CD1c-positive myeloid dendritic cell (primary cell): ENCODE data around the gene AMBP.

Source experiments
- DNase-seq: peaks from one replicate; pipeline ENCODE4 v3.0.0-alpha.2; 2016; ENCODE audit errors: extremely low spot score

The AMBP gene

DNA sequence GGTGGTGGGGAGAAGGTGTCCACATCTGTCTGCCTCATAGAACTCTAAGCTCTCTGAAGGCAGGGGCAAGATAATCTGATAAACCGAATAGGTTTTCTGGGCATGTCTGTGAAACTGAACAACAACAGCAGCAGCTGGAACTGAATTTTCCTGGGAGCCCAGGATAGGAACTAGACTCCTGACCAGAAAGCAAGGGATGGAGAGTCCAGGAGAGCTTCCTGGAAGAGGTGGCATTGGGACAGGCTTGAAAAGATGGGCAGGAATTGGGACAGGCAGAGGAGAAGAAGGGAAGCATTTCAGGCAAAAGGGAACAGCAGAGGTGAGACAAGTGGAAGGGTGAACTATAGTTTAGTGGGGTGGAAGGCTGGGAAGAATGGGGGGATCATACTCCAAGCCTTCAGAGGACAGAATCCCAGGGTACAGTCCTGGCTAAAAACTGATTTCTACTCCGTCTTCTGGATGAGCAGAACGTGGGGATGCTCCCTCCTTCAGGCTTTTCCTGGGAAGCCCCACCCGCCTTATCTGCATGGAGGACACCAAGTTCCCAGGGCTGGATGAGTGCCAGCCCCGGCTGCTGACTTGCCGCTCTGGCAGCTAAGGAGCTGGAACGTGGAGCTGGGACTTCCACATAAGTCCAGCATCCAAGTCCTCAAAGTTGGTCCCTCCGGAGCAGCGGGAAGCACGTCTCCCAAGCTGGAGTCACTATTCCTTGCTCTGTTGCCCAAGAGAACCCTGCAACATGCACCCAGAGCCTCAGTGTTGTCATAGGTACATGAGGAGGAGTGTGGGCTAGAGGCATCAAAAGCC lies 34.9 kb upstream of the AMBP start:
- no peak for DNase-seq

DNA sequence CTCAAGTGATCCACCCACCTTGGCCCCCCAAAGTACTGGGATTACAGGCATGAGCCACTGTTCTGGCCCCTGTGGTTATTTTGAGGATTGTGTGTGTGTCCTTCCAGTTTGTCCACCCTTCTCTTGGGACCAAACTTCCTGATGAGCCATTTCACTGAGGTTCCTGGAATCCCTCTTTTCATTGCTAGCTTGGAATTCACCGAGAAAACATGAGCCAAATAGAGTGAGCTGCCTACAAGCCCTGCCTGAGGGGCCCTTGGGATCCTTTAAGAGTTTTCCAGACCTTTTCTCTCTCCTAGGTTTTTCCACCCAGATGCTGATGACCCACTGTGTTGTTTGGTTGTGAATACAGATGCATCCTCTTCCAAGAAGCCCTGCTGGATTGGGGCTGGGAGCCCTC lies 34.2 kb upstream of the AMBP start:
- DNase-seq = no peak

DNA sequence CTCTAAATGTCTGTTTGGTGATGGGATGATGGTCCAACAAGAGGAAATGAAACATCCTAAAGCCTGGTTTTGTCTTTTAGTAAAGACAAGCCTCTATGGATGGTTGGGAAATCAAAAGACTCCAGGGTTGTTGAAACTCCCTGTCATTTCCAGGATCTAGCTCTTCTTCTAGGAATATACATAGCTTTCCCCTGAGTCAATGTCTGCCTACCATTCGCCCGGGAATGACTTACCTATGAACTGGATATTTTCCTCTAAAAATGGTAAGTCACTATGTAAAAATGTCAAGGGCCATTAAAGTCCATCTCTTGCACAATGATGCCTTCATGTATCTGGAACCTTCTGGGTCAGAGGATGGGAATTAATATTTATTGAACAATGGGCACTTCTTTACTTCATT lies 32.1 kb upstream of the AMBP start:
- no peak for DNase-seq

DNA sequence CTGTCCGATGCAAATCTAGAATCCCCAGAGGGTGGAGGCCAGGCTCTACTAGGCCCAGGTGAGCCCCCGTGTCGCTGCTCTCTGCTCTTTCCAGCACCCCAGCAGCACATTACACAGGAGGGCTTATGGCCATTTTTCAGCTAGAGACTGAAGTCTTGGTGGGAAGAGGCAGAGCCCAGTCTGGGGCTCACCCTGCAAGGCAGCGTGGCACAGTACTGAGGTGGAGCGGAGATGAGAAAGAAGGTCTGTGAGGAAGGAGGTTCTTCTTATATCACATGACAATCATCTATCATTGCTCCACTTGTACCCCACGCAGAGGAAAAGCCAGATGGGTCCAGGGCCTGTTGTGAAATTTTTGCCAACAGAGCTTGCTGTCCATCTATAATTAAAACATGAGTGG lies 31.0 kb upstream of the AMBP start:
- DNase-seq = no peak

DNA sequence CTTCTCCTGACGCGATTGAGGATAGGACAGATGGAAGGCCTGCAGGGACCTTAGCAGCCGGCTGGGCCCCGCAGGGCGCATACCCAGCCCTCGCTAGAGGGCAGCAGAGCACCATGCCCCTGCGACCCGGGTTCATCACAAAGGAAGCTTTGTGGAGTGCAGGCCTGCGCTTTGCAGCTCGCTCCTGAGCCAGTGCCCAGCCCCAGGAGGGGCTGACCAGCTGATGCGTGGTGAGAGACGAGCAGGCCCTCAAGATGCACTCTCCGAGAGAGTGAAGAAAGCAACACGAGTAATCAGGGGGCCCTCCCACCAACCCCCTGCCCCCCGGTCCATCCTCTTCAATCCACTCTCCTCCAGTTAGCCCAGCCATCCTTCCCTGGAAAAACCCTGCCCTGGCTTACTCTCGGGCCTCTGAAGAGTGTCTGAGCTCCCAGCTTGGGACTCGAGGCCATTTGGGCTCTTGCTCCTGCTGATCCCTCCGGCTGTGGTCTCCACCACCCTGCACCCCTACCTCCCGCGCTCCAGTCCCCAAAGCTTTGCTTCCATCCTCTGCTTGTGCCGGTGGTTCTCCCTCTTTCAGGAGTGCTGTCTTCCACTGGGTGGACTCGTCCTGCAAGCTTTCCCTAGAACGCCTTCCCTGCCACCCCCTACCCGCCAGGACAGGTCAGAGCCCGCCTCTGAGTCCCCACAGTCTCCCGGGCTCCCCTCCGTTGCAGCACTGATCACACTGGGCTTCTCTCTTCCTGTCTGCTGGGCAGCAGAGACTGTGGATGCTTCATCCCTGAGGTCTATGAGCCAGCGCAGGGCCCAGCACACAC lies 30.1 kb upstream of the AMBP start:
- peak; percentile 56 for DNase-seq

DNA sequence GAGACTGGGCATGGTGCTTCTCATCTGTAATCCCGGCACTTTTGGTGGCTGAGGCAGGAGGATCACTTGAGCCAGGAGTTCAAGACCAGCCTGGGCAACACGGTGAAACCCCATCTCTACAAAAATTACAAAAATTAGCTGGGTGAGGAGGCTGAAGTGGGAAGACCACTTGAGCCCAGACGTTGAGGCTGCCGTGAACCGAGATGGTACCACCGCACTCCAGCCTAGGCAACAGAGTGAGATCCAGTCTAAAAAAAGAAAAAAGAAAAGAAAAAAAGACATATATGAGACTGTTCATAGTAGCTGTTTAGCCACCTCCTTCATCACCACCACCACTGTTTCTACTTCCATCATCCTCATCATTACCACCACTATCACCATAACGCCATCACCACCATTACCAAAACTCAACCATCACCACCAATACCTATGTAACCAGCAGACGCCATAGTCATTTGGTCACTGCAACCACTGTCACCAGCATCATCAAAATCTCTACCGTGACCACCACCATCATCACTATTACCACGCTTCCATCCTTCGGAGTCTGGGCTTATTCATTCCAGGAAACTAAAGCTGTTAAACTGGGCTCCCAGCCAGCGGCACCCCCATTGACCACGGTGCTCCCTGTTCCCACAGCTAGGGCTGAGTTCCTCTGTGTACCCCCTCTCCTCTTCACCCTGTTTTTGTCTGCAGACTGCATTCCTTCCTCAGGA lies 29.3 kb upstream of the AMBP start:
- no peak for DNase-seq

DNA sequence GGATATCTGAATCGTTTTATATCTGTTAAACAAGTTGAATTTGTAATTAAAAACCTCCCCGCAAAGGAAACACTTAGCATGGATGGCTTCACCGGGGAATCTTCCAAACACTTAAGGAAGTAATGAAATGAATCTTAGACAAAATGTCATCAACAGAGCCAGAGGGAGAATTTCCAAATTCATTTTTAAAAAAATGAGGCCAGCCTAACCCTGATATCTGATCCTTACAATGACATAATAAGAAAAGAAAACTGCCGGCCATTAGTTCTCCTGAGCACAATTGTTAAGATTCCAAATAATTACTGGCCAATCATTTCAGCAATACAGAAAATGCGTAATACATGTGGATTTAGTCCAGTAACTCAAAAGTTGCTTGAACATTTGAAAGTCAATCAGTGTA lies 27.1 kb upstream of the AMBP start:
- no peak for DNase-seq

DNA sequence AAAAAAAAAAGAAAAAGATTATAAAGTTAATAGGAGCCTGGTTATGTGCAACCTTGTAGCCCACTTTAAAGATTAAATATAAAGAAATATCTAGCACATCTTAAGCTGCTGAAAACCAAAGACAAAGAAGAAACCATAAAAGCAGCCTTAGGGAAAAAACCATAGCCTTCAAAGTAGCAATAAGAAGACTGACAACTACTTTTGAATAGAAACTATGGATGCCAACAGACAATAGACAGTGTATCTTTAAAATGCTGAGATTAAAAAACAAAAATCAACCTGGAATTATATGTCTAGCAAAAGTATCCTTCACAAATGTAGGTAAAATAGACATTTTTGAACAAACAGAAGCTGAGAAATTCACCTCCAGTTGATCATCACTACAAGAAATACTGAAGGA lies 24.4 kb upstream of the AMBP start:
- DNase-seq = no peak

DNA sequence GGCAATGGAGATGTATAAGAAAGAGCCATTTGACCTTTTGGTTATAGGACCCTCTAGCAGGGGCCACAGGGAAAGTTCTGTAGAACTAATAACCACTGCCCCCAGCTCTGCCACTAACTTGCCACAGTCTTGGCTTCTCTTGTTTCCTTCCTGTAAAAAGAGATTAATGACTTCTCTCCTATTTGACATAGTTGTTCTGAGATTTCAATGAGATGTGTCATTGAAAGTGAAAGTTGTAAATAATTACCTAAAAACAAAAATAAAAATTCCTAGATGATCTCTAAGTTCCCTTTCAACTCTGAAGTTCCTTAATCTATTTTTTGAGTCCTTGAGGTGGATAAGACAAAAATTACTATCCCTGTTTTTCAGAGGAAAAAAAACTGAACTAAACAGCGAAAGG lies 22.4 kb upstream of the AMBP start:
- DNase-seq = no peak

DNA sequence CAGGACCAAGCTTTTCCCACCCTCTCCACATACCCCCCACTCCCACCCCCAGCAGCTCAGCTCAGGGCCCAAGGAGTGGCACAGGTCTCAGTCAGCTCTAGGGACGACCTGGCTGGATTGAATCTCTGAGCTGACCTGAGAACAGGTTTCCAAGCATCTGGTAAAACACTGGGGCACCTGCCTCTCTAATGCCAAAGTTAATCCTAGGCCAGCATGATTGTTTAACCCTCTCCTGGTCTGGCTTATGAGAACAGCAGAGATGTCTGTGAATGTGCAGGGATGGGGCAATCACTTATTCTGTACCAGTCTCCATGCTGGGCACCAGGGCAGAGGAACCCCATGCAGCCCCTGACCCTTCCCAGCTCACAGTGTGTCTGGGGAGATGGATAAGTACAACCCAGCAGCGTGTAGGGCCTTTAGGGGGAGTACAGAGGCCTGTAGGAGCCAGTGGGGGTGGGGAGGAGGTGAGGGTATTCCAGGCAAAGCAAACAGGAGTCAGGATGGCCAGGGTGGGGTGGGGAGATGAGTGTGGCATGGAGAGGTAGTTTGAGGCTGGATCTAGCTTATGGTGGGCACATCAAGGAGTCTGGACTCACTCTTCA lies 21.7 kb upstream of the AMBP start:
- DNase-seq = no peak

DNA sequence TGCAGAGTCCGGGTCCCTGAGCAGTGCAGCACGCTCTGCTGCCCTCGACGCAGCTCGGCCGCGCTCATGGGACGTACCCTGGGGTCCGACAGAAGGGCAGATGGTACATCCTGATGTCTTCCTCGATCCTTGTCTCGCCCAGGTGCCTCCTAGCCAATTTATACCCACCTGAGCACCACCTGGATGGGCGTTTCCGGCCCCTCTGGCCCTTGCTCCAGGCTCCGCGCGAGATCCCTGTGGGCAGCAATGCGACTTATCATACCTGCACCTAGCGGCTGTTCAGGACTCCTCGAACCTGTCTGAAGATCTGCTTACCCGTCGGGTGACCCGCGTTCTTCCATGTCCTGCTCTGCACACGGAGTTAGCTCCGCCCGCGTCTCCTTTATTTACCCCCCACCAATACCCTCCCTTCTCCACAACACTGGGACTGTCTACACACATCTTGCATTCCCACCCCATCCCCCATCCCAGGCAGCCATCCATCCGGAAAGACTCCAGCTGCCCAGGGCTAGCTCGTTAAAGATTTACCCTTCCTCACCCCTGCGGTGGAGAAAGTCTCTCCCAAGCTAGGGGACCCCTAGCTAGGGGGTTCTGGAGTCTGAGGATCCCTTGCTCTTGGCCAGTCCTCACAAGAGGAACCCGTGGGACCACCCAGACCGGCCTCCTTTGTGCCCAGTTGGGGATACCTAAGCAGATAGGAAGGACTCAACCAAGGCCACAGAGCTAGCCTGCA lies 21.0 kb upstream of the AMBP start, which contains the start of gene KIF12:
Gene KIF12 (minus strand): TSS at position 357 of the 733 bp plus-strand sequence. CDS start 16 bp downstream, at position 341.
- DNase-seq = no peak

DNA sequence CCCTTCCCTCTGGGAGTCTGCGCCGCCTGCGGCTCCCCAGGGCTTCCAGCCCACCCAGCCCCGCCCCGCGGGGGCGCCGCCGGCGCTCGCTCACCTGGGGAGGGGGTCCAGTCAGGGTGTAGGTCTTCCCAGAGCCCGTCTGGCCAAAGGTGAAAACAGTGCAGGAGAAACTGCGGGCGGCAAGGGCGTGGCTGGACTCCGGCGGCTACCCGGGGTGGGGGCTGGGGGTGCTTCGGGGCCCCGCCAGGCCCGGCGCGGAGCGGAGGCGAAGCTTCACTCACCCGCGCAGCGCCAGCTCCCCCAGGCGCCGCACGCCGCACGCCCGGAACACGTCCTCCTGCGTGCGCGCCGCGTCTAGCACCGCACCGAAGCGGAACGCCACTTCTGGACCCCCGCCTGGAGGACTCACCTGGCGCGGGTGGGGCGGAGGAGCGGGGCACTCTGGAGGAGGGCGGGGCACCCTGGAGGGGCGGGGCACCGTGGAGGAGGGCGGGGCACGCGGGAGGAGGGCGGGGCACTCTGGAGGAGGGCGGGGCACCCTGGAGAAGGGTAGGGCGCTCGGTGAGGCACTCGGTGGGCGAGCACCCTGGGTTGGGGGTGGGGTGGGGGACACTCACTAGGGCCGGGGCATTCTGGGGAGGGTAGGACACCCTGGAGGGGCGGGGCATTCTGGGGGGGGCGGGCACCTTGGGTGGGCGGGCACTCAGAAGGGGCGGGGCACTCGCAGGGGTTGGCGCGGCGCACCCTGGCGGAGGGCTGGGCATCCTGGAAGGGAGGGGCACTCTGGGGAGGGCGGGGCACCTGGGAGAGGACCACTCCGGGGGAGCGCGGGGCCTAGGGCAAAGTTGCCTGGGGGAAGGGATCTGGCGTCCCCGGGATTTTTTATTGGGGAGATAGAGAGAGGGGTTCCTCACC lies 20.2 kb upstream of the AMBP start:
- peak; percentile 6 for DNase-seq

DNA sequence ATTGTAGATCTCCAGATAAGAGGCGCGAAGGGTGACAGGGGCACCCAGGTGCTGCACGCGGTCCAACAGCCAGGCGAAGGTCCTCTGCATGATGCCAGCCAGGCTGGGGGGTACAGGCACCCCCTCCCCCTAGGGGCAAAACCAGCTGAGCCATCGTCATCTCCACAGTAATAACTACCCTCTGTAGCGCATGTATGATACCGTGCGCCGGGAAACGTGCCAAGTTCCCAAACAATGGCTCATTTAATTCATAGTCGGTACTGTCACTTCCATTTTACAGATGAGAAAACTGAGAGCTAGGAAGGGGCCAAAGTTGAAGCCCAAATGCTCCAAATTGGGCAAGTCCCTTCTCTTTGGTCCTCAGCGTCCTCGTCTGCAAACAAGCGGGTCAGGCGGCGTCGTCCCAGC lies 19.5 kb upstream of the AMBP start:
- DNase-seq = no peak

DNA sequence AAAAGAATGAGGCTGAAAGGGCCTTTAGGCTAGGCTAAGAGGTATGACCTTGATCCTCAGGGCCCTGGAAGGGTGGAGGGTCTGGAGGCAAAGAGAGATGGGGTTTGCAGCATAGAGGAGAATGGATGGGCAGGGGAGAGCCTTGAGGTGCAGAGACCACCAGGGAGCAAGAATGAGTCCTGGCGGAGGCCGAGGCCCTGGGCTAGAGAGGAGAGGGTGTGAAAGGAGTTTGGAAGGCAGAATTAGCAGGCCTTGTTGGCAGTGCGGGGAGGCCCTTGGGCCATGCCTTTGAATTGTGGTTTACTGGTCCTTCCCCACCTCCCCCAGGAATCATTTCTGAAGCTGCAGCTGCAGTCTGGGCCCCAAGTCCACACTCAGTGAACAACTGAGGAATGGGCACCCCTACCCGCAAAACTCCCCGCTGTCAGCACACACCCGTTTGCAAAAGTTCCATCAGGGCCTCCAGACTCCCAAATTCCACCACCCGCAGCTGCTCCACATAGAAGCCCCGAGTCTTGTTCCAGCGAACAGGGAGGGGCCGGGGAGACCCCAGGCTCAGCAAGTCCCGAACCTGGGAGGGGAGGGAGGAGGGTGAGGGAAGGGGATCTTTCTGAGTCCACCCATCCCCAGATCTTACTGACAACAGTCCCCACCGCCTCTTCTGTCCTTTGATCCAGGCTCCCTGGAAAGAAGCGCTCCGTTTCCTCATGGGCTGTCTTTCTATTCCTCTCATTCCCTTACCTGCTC lies 18.9 kb upstream of the AMBP start:
- DNase-seq = no peak

DNA sequence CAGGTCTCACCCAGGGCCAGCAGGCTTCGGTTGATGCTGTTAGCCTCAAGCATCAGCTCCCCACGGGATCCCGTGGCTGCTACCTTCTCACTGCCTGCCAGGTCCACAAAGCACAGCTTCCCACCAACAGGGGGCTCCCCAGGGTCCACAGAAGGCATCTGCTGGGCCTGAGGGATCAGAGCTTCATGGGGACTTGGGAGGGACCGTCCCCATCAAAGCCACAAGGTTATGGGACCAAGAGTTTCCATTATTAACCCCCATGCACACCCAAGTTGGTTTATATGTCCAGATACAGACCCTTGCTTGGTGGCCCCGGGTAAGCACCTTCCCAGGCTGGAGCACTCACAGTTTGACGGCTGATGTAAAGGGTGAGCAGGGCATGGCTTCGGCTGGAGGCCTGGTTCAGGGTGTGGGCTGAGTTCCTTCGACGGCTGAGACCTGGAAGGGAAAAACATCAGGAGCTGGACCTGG lies 18.0 kb upstream of the AMBP start:
- no peak for DNase-seq

DNA sequence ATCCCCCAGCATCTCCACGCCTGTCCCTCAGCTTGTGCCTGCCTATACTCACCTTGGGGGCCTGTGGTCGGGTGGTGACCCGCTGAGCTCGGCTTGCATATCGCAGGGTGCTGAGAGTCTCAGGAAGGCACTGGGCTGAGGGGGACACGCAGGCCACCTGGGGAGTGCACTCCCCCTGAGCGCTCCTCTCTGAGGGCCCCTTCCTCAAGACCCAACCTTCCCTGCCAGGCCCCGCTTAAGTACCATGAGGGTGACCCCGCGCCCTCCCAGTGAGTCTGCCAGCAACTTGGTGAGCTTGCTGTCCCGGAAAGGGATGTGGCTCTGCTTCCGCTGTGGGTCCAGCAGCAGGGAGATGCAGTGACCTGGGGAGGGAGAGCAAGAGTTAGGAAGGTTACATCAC lies 16.9 kb upstream of the AMBP start:
- no peak for DNase-seq

DNA sequence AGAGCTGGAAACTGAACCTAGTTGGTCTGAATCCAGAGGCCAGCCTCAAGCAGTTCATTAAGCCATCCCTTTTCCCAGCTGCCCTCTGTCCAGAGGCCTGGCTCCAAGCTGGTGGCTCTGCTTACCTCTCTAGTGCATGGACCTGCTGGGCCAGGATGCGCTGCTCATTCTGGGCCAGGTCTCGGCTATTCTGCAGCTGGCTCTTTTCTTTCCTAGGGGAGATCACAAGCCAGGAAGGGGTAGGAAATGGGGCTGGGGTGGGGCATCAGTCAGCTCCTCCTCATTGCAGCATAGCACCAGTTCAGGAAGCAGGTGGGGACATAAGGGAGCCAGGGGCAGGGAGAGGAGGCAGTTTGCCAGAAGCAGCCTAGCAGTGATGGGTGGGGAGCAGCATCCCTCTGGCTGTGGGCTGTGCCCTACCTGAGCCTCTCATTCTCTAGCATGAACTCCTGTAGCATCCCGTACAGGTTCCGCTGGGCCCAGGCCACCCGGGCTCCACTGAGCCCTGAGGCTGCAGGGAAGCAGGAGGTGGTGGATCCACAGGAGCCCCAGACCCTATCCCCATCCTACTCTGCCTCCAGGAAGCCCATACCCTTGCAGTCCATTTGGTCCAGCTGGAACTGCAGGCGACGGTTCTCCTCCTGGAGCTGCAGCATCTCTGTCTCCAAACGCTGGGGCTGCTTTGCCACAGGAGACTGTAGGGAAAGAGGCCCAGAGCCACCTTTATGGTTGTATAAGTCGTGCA lies 15.8 kb upstream of the AMBP start:
- no peak for DNase-seq

DNA sequence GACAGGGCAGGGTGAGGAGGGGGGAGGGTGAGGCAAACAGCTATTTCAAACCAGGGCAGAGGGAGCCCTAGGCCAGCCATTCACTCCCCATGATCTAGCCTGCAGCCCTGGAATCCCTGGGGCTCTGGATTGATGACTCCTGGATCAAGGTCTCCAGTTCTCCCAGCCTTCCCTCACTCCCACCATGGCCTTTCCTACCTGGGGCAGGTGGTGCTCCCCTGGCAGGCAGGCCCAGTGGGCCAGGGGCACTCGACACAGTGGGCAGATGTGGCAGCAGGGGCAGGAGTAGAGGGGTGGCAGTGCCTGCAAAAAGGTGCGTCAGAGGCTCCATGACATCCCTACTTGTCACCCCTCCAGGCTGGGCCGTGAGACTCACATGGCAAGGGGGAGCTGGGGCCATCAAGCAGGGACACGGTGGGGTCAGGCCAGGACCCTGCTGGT lies 15.0 kb upstream of the AMBP start:
- no peak for DNase-seq

DNA sequence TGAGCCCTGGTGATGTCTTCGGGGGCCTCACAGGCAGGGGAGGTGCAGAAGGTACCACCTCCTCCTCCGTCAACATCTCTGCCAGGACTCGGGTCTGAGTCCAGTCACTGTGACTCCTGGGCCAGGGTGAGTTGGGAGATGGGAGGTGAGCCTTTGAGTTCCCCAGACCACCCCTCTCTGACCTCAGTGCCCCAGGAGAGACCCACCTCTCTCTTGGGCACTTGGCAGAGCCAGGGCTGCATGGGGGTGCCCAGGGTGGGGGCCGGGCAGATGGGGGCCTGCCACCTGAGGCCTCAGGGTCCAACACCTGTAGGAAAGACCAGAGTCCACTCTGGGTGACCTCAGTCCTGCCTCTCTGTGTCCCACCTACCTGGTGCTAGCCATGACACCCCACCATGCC lies 14.2 kb upstream of the AMBP start:
- no peak for DNase-seq
